Gastrocnemius medialis (tissue), 4 donors: ENCODE results near the gene CD276. TPM values are rescaled to one million over a fixed set of nuclear protein-coding genes. Genes with fewer than 3 reads are reported as not detected.

ENCODE experiments used
- ATAC-seq, 2 donors: fragments of 150-250 bp; one replicate each; pipeline ENCODE4 v1.9.1; 2016
- DNase-seq, 2 donors: peaks; one replicate each; pipeline ENCODE4 v3.0.0-alpha.2; 2019
- H3K27ac ChIP-seq, 4 donors: fragments of 200-600 bp; sonication (generic); 1 replicate in 1 of 4; 2 replicates in 3 of 4; pipeline ENCODE4 v1.5.1; 2016 to 2018; ENCODE audit warnings: mild to moderate bottlenecking in 2 of 4, moderate library complexity in 1 of 4
- H3K27me3 ChIP-seq, 3 donors: fragments of 200-600 bp; sonication (generic) in 2 of 3; 1 replicate in 1 of 3; 2 replicates in 2 of 3; pipeline versions ENCODE4 v1.5.1 to v1.6.0; 2016 to 2019; ENCODE audit warnings: mild to moderate bottlenecking in 1 of 3, moderate library complexity in 1 of 3
- H3K36me3 ChIP-seq, 2 donors: fragments of 200-600 bp; sonication (generic) in 1 of 2; one replicate each; pipeline ENCODE4 v1.5.1; 2017 to 2018
- H3K4me1 ChIP-seq, 2 donors: fragments of 200-600 bp; sonication (generic) in 1 of 2; one replicate each; pipeline ENCODE4 v1.5.1; 2016 to 2017; ENCODE audit warnings: mild to moderate bottlenecking in 2 of 2
- H3K4me3 ChIP-seq, 4 donors: fragments of 200-600 bp; sonication (generic) in 3 of 4; 1 replicate in 1 of 4; 2 replicates in 3 of 4; pipeline ENCODE4 v1.5.1; 2016 to 2019; ENCODE audit warnings: mild to moderate bottlenecking in 2 of 4
- H3K9me3 ChIP-seq, 3 donors: fragments of 200-600 bp; sonication (generic) in 2 of 3; 1 replicate in 1 of 3; 2 replicates in 2 of 3; pipeline ENCODE4 v1.5.1; 2016 to 2019
- POLR2A ChIP-seq, 2 donors: fragments of 450-650 bp; IDR thresholded peaks; one replicate each; pipeline ENCODE4 v1.6.1; 2017; ENCODE audit warnings: antibody characterized with exemption in 2 of 2, mild to moderate bottlenecking in 2 of 2, moderate library complexity in 2 of 2
- in situ Hi-C, 4 donors: fragments of 200-750 bp; cut with MboI; loops; one replicate each; pipeline versions ENCODE4 v1.15.0 to v1.8.0; 2017; ENCODE audit warnings: low sequenced_read_pairs in 4 of 4
- intact Hi-C: fragments of 100-400 bp; cut with DNase I; formaldehyde crosslinking; loops from one replicate; pipeline ENCODE4 v1.15.1; 2023; ENCODE audit warnings: low total_unique reads
- total RNA-seq, 4 donors: library from RNA; depleted of rRNA; stranded (reverse); fragments of >200 nt; gene quantifications; one replicate each; pipeline versions ENCODE4 v1.1.0 to v1.2.3, GENCODE V29; 2016
- TF ChIP-seq, protein P1 (sequence below), 5 experiments: fragments of 450-650 bp in 3 of 5; fragments of 200-600 bp in 2 of 5; sonication (generic) in 2 of 5; IDR thresholded peaks in 4 of 5; conservative IDR thresholded peaks in 1 of 5; 1 replicate in 4 of 5; 2 replicates in 1 of 5; pipeline ENCODE4 v1.5.1; 2016 to 2019; ENCODE audit warnings: antibody characterized with exemption in 5 of 5, mild to moderate bottlenecking in 3 of 5, moderate library complexity in 3 of 5

The CD276 gene
- total RNA-seq, 4 donors from 2014 or later, result 9.6 to 21.4 (median 16.6) TPM

GRCh38 chr15:73737535-73737934 is 53.4 kb downstream of the CD276 start:
- no peaks in the 10 kb centered on the region for H3K9me3 ChIP-seq
- no peak overlapping the region for H3K27ac ChIP-seq
- intact Hi-C loops, result no loop called here
- in situ Hi-C loops, result no loop called here
- ATAC-seq (no peak), DNase-seq (no peak)
- H3K36me3 ChIP-seq, result no peaks in the 10 kb centered on the region
- no peak overlapping the region for H3K4me3 ChIP-seq
- no peaks in the 10 kb centered on the region for H3K4me1 ChIP-seq
- TF ChIP-seq, protein P1, sequence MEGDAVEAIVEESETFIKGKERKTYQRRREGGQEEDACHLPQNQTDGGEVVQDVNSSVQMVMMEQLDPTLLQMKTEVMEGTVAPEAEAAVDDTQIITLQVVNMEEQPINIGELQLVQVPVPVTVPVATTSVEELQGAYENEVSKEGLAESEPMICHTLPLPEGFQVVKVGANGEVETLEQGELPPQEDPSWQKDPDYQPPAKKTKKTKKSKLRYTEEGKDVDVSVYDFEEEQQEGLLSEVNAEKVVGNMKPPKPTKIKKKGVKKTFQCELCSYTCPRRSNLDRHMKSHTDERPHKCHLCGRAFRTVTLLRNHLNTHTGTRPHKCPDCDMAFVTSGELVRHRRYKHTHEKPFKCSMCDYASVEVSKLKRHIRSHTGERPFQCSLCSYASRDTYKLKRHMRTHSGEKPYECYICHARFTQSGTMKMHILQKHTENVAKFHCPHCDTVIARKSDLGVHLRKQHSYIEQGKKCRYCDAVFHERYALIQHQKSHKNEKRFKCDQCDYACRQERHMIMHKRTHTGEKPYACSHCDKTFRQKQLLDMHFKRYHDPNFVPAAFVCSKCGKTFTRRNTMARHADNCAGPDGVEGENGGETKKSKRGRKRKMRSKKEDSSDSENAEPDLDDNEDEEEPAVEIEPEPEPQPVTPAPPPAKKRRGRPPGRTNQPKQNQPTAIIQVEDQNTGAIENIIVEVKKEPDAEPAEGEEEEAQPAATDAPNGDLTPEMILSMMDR (IDR thresholded peaks at IDR 0.05 in 4 of 5, conservative IDR thresholded peaks at IDR 0.05 in 1 of 5), result no peak
- TF ChIP-seq POLR2A (IDR thresholded peaks at IDR 0.05), result no peak
- H3K27me3 ChIP-seq, result peaks cover 0 to 13% (median 8%) of the 10 kb centered on the region in 3 donors

DNA sequence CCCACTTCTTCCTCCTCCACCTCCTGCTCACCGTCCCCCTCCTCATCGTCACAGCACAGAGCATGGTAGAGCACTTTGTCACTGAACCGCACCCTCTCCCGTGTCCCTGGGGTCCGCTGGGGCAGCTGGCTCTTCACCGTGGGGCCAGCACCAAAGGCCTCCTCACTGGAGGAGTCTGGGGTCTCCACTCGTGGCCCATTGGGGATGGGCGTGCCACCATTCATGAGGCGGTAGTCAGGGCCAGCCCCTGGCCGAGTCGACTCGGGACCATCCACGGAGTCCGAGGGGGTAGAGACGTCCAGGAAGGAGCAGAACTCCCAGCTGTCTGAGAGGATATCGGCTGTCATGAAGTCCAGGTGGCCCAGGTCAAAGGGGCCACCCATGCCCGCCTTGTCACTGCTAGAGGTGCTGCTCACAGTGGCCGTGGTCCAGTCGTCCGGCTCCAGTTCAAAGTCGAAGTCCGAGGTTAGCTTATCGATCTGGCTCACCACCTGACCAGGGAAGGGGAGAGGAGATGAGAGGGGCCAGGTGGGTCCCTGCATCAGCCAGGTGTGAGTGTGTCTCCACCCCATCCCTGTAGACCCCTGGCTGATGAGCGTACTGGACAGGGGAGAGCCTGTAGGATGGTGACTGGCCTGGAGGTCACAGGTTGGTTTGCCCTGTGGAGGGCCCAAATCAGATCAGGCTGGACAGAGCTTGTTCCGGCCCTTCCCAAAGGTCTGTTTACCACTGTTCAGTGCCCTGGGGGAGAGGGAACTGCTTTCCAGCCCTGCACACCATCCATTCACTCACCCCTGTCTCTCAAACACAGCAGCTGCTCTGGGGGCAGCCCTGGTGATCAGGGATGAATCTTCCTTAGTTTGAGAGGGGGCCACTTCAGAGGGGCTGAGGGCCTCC is 56.2 kb downstream of the CD276 start:
- H3K9me3 ChIP-seq, result no peaks in the 10 kb centered on the region
- H3K4me3 ChIP-seq, result no peak overlapping the region
- intact Hi-C loops (no loop called here), in situ Hi-C loops (no loop called here)
- no peak for DNase-seq
- no peaks in the 10 kb centered on the region for H3K4me1 ChIP-seq
- peaks cover 0 to 13% (median 12%) of the 10 kb centered on the region in 3 donors for H3K27me3 ChIP-seq
- ATAC-seq, result no peak
- H3K36me3 ChIP-seq, result no peaks in the 10 kb centered on the region
- TF ChIP-seq POLR2A (IDR thresholded peaks at IDR 0.05), result no peak
- TF ChIP-seq, protein P1 (IDR thresholded peaks at IDR 0.05 in 4 of 5, conservative IDR thresholded peaks at IDR 0.05 in 1 of 5), result no peak
- no peak overlapping the region for H3K27ac ChIP-seq

GRCh38 chr15:73741321-73741836 is 57.2 kb downstream of the CD276 start:
- intact Hi-C loops (no loop called here), in situ Hi-C loops (no loop called here)
- H3K36me3 ChIP-seq, result no peaks in the 10 kb centered on the region
- no peaks in the 10 kb centered on the region for H3K4me1 ChIP-seq
- H3K27me3 ChIP-seq, result peaks cover 0 to 6% (median 4%) of the 10 kb centered on the region in 3 donors
- TF ChIP-seq, protein P1 (IDR thresholded peaks at IDR 0.05 in 4 of 5, conservative IDR thresholded peaks at IDR 0.05 in 1 of 5), result no peak
- TF ChIP-seq POLR2A (IDR thresholded peaks at IDR 0.05), result no peak
- H3K27ac ChIP-seq, result no peak overlapping the region
- ATAC-seq (no peak), DNase-seq (no peak)
- H3K4me3 ChIP-seq, result no peak overlapping the region
- H3K9me3 ChIP-seq, result no peaks in the 10 kb centered on the region

DNA sequence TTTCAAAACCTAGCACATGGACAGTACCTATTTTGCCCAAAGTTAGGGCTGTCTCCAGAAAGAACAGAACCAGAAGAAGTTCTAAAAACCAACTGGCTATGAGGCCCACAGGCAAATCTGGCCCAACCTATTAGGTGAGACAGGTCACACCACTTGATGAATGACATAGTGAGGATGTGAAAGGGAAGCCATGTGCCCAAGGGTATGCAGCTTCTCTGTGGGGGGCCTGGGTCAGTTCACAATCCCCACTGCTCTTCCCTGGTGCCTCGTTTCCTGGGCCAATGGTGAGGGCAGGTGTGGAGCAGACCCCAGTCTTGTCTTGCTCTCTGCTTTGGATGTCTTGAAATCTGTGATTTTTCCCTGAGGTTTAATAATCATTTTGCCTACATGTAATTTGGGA is 60.1 kb downstream of the CD276 start:
- ATAC-seq (no peak), DNase-seq (no peak)
- H3K9me3 ChIP-seq, result no peaks in the 10 kb centered on the region
- H3K4me3 ChIP-seq, result no peak overlapping the region
- H3K27ac ChIP-seq, result no peak overlapping the region
- no peak for TF ChIP-seq POLR2A (IDR thresholded peaks at IDR 0.05)
- TF ChIP-seq, protein P1 (IDR thresholded peaks at IDR 0.05 in 4 of 5, conservative IDR thresholded peaks at IDR 0.05 in 1 of 5), result no peak
- H3K27me3 ChIP-seq, result peaks cover 0 to 6% (median 4%) of the 10 kb centered on the region in 3 donors
- intact Hi-C loops (no loop called here), in situ Hi-C loops (no loop called here)
- no peaks in the 10 kb centered on the region for H3K36me3 ChIP-seq
- H3K4me1 ChIP-seq, result peaks cover 0 to 6% of the 10 kb centered on the region in 2 donors
